Ecto neural progenitor cell (in vitro differentiated cells): ENCODE measurements around the gene CIAO2A.
A peak's percentile ranks its signal among the peaks of the same experiment; 100 is the strongest.
"Not testable (repeated sequence)": the region's sequence is repeated elsewhere in the genome, so short reads cannot be mapped to it uniquely, and the experiment has no call there.

ENCODE experiments used
- DNase-seq: peaks from one replicate; pipeline ENCODE4 v3.0.0-alpha.2; 2018; ENCODE audit warnings: low spot score

The CIAO2A gene

GRCh38 chr15:64111679-64112050, 18.0 kb upstream of the CIAO2A start:
- no peak for DNase-seq

GRCh38 chr15:64110950-64111678, 17.5 kb upstream of the CIAO2A start:
- no peak for DNase-seq

DNA sequence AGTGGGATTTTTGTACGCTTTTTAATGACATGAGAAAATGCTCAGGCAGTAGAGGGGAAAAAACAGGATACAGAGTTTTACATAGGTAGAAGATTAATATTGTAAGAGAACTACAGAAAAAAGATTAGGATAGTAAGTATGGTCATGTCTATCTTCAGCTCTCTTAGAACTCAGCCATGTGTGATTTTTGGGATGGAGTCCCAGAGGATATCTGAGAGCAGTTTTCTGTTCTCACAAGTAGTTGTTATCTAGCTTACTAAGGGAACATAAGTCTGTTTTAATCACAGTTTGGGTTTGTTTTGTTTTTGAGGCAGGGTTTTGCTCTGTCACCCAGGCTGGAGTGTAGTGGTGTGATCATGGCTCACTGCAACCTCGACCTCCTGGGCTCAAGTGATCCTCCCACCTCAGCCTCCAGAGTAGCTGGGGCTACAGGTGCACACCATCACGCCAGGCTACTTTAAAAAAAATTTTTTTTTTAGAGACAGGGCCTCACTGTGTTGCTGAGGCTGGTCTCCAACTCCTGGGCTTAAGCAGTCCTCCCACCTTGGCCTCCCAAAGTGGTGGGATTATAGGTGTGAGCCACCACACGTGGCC, 16.6 kb upstream of the CIAO2A start:
- not testable (repeated sequence) for DNase-seq

- no peak for DNase-seq
Observed at GRCh38 chr15:64107337-64107736, 13.7 kb upstream of the CIAO2A start.

GRCh38 chr15:64105113-64105704, 11.6 kb upstream of the CIAO2A start:
- DNase-seq: no peak

- no peak for DNase-seq
Observed at GRCh38 chr15:64102497-64102896, 8.9 kb upstream of the CIAO2A start.

GRCh38 chr15:64100958-64101357, 7.3 kb upstream of the CIAO2A start:
- no peak for DNase-seq

- DNase-seq: no peak
Observed at GRCh38 chr15:64099379-64099778, 5.7 kb upstream of the CIAO2A start.

DNA sequence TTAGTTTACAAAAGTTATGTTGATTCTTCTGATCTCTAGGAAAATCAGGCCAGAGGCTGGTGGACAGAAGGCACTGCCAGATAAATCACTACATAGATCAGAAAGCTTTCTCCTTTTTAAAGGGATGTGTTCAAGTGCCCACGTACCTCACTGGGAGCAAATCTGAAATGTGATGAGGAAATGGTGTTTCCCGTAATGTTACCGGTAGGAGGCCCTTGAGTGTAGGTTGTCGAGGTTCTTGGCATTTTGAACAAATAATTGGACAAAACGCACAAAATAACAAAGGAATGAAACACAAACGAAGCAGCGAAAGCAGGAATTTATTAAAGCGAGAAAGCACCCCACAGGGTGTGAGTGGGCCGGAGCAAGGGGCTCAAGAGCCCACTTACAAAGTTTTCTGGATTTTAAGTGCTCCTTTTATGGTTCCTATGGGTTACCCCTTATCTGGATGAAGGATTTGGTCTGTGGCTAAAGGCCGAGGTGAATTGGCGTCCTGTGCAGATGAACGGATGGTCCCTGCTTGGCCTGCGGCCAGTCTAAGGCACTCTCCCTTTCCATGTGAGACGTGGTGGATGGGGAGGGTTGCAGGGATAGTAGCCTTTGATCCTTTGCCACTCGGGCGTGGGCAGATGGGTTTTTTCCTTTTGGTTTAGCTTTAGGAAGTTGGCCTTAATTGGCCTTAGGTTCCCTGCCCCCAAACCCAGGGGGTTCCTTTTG, 3.2 kb upstream of the CIAO2A start:
- DNase-seq: no peak

DNA sequence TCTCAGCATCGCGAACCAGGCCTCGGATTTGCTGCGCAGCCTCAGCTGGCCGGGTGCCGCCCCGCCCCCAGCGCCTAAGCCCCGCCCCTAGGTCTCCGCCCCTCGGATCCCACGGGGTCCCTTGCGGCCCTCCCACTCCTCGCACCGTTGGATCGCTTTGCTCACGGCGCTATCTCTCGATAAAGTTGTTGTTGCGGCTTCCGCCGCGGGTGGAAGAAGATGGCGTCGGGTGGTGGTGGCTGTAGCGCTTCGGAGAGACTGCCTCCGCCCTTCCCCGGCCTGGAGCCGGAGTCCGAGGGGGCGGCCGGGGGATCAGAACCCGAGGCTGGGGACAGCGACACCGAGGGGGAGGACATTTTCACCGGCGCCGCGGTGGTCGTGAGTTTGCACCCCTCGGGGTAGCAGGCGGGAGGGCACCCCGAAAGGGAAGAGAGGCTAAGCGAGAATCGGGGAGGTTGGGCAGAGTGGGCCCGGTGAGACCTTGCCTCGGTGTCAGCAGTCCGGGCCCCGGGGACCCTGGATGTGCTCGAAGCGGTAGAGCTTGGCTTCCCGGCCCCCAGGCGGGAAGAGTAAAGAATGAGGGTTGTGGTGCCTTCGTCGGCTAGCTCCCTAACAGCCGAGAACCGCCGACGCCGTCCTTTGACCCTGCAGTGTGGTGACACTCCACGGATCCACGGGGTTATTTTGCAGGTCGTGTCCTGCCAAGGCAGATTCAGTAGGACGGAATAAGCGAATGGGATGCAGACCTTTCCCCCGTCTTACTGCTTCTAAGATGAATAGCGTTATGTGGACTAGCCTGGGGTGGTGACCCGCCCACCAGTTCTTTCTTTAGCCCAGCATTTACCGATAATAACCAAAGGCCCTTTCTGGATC, 2.4 kb upstream of the CIAO2A start, which contains the start of gene SNX1:
SNX1 (plus strand) TSS at position 188 of the 873 bp plus-strand sequence; CDS start at position 220, 32 bp downstream.
- peak; percentile 95 for DNase-seq

DNA sequence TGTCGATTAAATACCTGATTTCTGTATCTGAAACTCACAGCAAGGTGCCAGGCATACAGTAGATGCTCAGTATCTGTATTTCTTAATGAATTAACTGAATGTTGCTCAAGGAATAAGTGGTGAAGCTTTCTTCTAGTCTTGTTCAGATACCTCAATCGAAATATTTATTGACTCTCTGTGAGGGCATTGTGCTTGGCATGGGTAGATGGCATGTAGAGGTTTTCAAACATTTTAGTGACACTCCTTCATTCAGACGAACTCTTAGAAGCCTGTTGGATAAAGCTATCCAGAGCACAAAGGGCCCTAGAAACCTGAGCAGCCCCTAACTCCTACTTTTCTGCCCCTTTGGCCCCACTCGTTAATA, 1.8 kb upstream of the CIAO2A start:
- no peak for DNase-seq

- DNase-seq: no peak
Observed at GRCh38 chr15:64092864-64093626, 593 bp downstream of the CIAO2A start.

DNA sequence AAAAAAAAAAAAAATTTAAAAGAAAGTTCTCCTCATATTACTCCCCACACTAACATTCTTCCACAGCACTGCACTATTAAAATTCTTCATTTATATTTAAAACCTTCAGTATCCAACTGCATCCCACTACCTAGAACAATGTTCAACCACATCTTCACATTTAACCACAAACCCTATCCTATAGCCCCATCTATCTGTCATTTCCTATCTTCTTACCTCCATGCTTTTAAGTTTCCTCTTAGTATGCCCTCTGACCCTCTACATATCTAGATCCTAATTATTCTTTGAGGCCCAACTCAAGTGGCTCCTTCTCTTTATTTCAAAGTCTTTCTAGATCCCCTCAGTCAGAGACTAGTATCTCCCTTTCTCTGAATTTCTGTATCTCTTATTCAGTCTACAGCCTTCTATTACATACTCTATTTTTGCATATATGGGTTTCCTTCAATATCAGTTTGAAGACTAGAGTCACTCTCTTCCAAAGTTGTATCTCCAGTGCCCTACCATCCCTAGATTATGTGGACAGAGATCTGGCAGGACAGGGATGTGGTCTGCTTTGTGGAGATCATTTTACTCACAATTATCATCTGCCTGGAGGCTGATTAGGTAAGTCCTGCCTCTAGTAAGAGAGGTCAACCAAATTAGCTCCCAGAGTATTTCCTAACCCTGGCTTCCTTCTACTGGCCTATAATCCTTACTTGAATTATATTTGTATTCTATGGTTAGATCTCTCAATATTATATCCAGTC, 1.4 kb downstream of the CIAO2A start:
- no peak for DNase-seq

GRCh38 chr15:64090527-64090926, 3.1 kb downstream of the CIAO2A start:
- no peak for DNase-seq

DNA sequence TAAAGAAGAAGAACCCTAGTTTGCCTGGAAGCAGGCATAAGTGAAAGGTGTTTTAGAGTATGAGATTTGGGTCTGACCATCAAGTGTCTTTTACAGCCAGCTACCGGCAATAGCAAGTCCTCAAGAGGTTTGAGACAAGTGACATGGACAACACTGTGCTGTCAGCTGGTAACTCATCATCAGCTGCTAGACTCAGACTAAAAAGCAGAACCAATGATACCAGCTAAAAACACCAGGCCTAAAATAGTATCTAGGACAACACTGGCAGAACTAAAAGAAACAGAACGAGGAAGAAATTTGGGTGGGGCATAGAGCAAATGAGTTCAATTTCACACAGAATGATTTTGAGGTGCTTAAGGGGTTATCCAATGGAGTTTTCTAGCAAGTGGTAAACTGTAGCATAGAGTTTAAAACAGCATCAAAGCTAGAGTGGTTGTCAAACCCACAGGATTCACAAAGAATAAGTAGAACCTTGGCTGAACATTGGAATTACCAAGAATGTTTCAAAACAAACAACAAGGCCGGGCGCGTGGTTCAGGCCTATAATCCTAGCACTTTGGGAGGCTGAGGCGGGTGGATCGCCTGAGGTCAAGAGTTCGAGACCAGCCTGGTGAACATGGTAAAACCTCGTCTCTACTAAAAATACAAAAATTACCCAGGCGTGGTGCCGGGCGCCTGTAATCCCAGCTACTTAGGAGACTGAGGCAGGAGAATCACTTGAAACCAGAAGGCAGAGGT, 3.9 kb downstream of the CIAO2A start:
- no peak for DNase-seq

GRCh38 chr15:64082757-64083156, 10.9 kb downstream of the CIAO2A start:
- DNase-seq: no peak

GRCh38 chr15:64073496-64073895, 20.1 kb downstream of the CIAO2A start:
- not testable (repeated sequence) for DNase-seq

- no peak for DNase-seq
Observed at GRCh38 chr15:64072812-64073211, 20.8 kb downstream of the CIAO2A start.

GRCh38 chr15:64071931-64072765, 21.5 kb downstream of the CIAO2A start:
- no peak for DNase-seq
